Measurements from ENCODE around the gene TRAPPC12. TPM values are rescaled to one million over a fixed set of nuclear protein-coding genes. Genes with fewer than 3 reads are reported as not detected.

Gene TRAPPC12
- total RNA-seq, 1 experiment from 2014 or later: 86.0 TPM

DNA sequence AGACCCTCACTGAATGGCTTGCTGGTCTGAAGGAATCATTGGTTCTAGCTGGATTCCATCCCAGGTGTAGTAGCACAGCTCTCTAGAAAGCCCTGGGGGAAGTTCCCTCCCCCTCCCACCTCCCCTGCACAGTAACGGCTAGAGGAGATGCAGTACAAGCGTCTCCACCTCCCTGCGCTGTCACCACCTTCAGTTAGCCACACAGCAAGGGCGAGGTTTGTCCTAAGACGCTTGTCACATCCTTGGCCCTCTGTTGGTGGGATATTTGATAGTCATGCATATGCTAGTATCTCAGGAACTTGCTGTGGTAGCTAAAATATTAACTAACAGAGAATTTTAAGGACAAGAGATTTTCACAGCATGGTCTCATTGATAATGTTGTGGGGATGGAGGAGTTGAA, 19.4 kb downstream of the TRAPPC12 start:
- H2BK5ac ChIP-seq (ENCODE audit: insufficient read length, low read length): no peak overlapping the region
- H3K4me3 Mint-ChIP-seq: no peak overlapping the region
- 0 out of 7 replicates have a peak overlapping the region, but pooled peaks of 1 of the 3 experiments have one; percentile 30 for H3K27ac Mint-ChIP-seq
- H3K27me3 ChIP-seq (ENCODE audit: insufficient read depth, low read length): no peaks in the 10 kb centered on the region
- H3K9ac ChIP-seq (ENCODE audit: extremely low read depth, insufficient read length, low read length): no peak overlapping the region
- no peak overlapping the region for H4K91ac ChIP-seq (ENCODE audit: insufficient read length, low read depth, low read length)
- H3K23me2 ChIP-seq (ENCODE audit: insufficient read length, low read depth, low read length, poor library complexity, severe bottlenecking): no peaks in the 10 kb centered on the region
- H2AK5ac ChIP-seq (ENCODE audit: insufficient read length, low read length): no peak overlapping the region
- WGBS (ENCODE audit: extremely low coverage, insufficient read length, low lambda C conversion rate): no CpG with 5 or more reads among the region's 5 CpGs
- H3K79me1 ChIP-seq (ENCODE audit: insufficient read depth, low read depth, low read length, poor library complexity, severe bottlenecking): peaks cover 2% of the 10 kb centered on the region
- H3K27me3 Mint-ChIP-seq (ENCODE audit: low read depth): no peaks in the 10 kb centered on the region
- H2BK15ac ChIP-seq (ENCODE audit: low read depth, low read length): no peak overlapping the region
- no peak overlapping the region for H3K27ac ChIP-seq (ENCODE audit: insufficient read length, low read depth, low read length)
- no peaks in the 10 kb centered on the region for H3K4me1 ChIP-seq (ENCODE audit: insufficient read depth, low read length)
- no peak overlapping the region for H4K5ac ChIP-seq (ENCODE audit: insufficient read length, low read depth, low read length)
- no peak overlapping the region for H3K4me2 ChIP-seq (ENCODE audit: insufficient read depth, insufficient read length, low read length)
- no peak overlapping the region for H2BK12ac ChIP-seq (ENCODE audit: insufficient read length, low read depth, low read length)
- H4K20me1 ChIP-seq (ENCODE audit: control insufficient read depth, insufficient read depth, insufficient read length): no peaks in the 10 kb centered on the region
- no peak for DNase-seq
- no peak overlapping the region for H3K23ac ChIP-seq (ENCODE audit: insufficient read length, low read depth, low read length)
- TF ChIP-seq, protein P1, sequence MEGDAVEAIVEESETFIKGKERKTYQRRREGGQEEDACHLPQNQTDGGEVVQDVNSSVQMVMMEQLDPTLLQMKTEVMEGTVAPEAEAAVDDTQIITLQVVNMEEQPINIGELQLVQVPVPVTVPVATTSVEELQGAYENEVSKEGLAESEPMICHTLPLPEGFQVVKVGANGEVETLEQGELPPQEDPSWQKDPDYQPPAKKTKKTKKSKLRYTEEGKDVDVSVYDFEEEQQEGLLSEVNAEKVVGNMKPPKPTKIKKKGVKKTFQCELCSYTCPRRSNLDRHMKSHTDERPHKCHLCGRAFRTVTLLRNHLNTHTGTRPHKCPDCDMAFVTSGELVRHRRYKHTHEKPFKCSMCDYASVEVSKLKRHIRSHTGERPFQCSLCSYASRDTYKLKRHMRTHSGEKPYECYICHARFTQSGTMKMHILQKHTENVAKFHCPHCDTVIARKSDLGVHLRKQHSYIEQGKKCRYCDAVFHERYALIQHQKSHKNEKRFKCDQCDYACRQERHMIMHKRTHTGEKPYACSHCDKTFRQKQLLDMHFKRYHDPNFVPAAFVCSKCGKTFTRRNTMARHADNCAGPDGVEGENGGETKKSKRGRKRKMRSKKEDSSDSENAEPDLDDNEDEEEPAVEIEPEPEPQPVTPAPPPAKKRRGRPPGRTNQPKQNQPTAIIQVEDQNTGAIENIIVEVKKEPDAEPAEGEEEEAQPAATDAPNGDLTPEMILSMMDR (conservative IDR thresholded peaks at IDR 0.05): no peak; the same call in 2 of the 3 replicates
- H4K8ac ChIP-seq (replicated peaks; ENCODE audit: insufficient read length, low read depth, low read length): no peak overlapping the region
- no peaks in the 10 kb centered on the region for H3K79me2 ChIP-seq (ENCODE audit: insufficient read depth, low read length)
- H3K4ac ChIP-seq (ENCODE audit: low read depth, low read length): no peak overlapping the region
- peaks cover 37 to 63% (median 62%) of the 10 kb centered on the region in 3 experiments for H3K36me3 Mint-ChIP-seq (ENCODE audit: insufficient read depth in 1 of 3, low read depth in 3 of 3)
- H3T11ph ChIP-seq (ENCODE audit: low read length): no peak overlapping the region
- peaks cover 15 to 22% of the 10 kb centered on the region in 2 experiments for H3K4me1 Mint-ChIP-seq
- no peak overlapping the region for H2BK20ac ChIP-seq (ENCODE audit: low read depth, low read length, poor library complexity, severe bottlenecking)
- H3K9me3 Mint-ChIP-seq: peaks cover 25 to 26% of the 10 kb centered on the region in 2 experiments
- no peak overlapping the region for H3K56ac ChIP-seq (ENCODE audit: insufficient read length, low read depth, low read length)
- H3K18ac ChIP-seq (ENCODE audit: insufficient read length, low read depth, low read length): no peak overlapping the region
- H3K14ac ChIP-seq (ENCODE audit: insufficient read depth, low read length): no peak overlapping the region
- H2BK120ac ChIP-seq (ENCODE audit: low read depth, low read length, poor library complexity, severe bottlenecking): no peak overlapping the region
- H2AFZ ChIP-seq (ENCODE audit: low read length): no peak overlapping the region
- H3K9me3 ChIP-seq (ENCODE audit: control insufficient read depth, low read depth, low read length): no peaks in the 10 kb centered on the region

Measured in H9 (cell line).